Lower lobe of right lung (tissue), 2 donors: ENCODE results near the gene KRT74. TPM values are rescaled to one million over a fixed set of nuclear protein-coding genes. Genes with fewer than 3 reads are reported as not detected.

Source experiments
- ATAC-seq, 2 donors: fragments of 200-7000 bp; cut with Tn5 transposase; one replicate each; pipeline ENCODE4 v1.9.1; 2020 to 2022; ENCODE audit warnings: mild to moderate bottlenecking in 2 of 2, moderate library complexity in 2 of 2
- DNase-seq: peaks from one replicate; pipeline ENCODE4 v3.0.0-alpha.2; 2020
- H3K27ac ChIP-seq: fragments of 200-600 bp; one replicate; pipeline ENCODE4 v1.8.0; 2022
- H3K27me3 ChIP-seq: fragments of 200-600 bp; one replicate; pipeline ENCODE4 v1.8.0; 2022; ENCODE audit warnings: low read depth
- H3K36me3 ChIP-seq: fragments of 200-600 bp; one replicate; pipeline ENCODE4 v1.8.0; 2022; ENCODE audit warnings: mild to moderate bottlenecking
- H3K4me1 ChIP-seq: fragments of 200-600 bp; one replicate; pipeline ENCODE4 v1.8.0; 2022
- H3K4me3 ChIP-seq: fragments of 200-600 bp; one replicate; pipeline ENCODE4 v1.8.0; 2022; ENCODE audit warnings: mild to moderate bottlenecking
- H3K9me3 ChIP-seq: fragments of 200-600 bp; one replicate; pipeline ENCODE4 v1.8.0; 2022
- CTCF ChIP-seq: fragments of 200-600 bp; IDR thresholded peaks from one replicate; pipeline ENCODE4 v1.8.0; 2022; ENCODE audit warnings: antibody characterized with exemption, mild to moderate bottlenecking
- intact Hi-C: fragments of 100-400 bp; cut with DNase I; formaldehyde crosslinking; loops from one replicate; pipeline ENCODE4 v1.11.0; 2022
- total RNA-seq: library from RNA; stranded (reverse); fragmentation: NEBNext Ultra II Directional; extraction: Animal tissue kit (Norgen Biotek cat#: 25700); gene quantifications from one replicate; pipeline ENCODE4 v1.2.1, GENCODE V29; 2021
- donor health status: DM: no; HTN: yes; CAD: no; lungs with severe emphysema.

Gene KRT74
- total RNA-seq, 1 donor from 2014 or later, result not detected

DNA sequence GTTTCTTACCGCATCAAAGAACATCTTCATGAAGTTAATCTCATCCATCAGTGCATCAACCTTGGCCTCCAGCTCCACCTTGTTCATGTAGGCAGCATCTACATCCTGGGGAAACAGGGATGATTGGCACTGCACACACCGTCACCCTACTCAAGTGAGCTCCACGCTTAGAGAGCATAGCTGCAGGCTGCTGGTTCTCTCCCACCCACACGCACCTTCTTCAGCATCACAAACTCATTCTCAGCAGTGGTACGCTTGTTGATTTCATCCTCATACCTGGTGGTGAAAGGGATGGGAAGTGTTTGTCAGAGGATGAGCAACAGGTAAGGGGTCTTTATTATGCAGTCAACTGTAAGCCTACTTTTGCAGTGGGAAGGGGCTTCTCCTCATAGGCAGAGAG, 55.8 kb downstream of the KRT74 start:
- H3K4me1 ChIP-seq, result no peaks in the 10 kb centered on the region
- H3K4me3 ChIP-seq, result no peak overlapping the region

GRCh38 chr12:52517005-52517835, 56.4 kb downstream of the KRT74 start:
- Histone ChIP-seq H3K4me1 (no peaks in the 10 kb centered on the region), H3K27ac (no peak overlapping the region), H3K4me3 (no peak overlapping the region), H3K27me3 (peaks cover 13% of the 10 kb centered on the region), H3K36me3 (no peaks in the 10 kb centered on the region), H3K9me3 (no peaks in the 10 kb centered on the region)
- TF ChIP-seq CTCF, result no peak
- intact Hi-C loops, result no loop called here
- ATAC-seq, result no peak
- DNase-seq, result no peak

More for the DNA sequence above, 55.8 kb downstream of the KRT74 start:
- no peak for ATAC-seq
- TF ChIP-seq CTCF, result no peak
- no peaks in the 10 kb centered on the region for H3K36me3 ChIP-seq
- no peak overlapping the region for H3K27ac ChIP-seq
- peaks cover 6% of the 10 kb centered on the region for H3K27me3 ChIP-seq
- no peak for DNase-seq
- intact Hi-C loops, result no loop called here
- H3K9me3 ChIP-seq, result no peaks in the 10 kb centered on the region

GRCh38 chr12:52515927-52516831, 57.5 kb downstream of the KRT74 start:
- H3K9me3 ChIP-seq, result no peaks in the 10 kb centered on the region
- no peak overlapping the region for H3K27ac ChIP-seq
- no peaks in the 10 kb centered on the region for H3K36me3 ChIP-seq
- intact Hi-C loops, result no loop called here
- no peak for TF ChIP-seq CTCF
- DNase-seq, result no peak
- H3K4me1 ChIP-seq, result no peaks in the 10 kb centered on the region
- no peak for ATAC-seq
- H3K4me3 ChIP-seq, result no peak overlapping the region
- peaks cover 14% of the 10 kb centered on the region for H3K27me3 ChIP-seq

Other genes with a start within 250 kb of the KRT74 start
- gene KRT85, start 206.4 kb downstream of the KRT74 start, total RNA-seq, result not detected
- gene KRT84, start 188.2 kb downstream of the KRT74 start, total RNA-seq, result not detected
- not detected for gene KRT82, start 167.5 kb downstream of the KRT74 start, total RNA-seq
- gene KRT75, start 139.5 kb downstream of the KRT74 start, total RNA-seq, result not detected
- gene KRT6B, start 121.7 kb downstream of the KRT74 start, total RNA-seq, result not detected
- gene KRT6C, start 100.0 kb downstream of the KRT74 start, total RNA-seq, result not detected
- gene KRT6A, start 80.6 kb downstream of the KRT74 start, total RNA-seq, result 0.74 TPM
- gene KRT5, start 53.4 kb downstream of the KRT74 start, total RNA-seq, result 0.65 TPM
- not detected for gene KRT71, start 20.7 kb downstream of the KRT74 start, total RNA-seq
- gene KRT72, start 27.6 kb upstream of the KRT74 start, total RNA-seq, result not detected
- not detected for gene KRT73, start 44.7 kb upstream of the KRT74 start, total RNA-seq
- gene KRT2, start 78.4 kb upstream of the KRT74 start, total RNA-seq, result not detected
- gene KRT1, start 106.6 kb upstream of the KRT74 start, total RNA-seq, result 1.3 TPM
- gene KRT77, start 129.7 kb upstream of the KRT74 start, total RNA-seq, result not detected
- gene KRT76, start 203.5 kb upstream of the KRT74 start, total RNA-seq, result not detected
- gene KRT3, start 222.3 kb upstream of the KRT74 start, total RNA-seq, result not detected
- 6.4 TPM for gene KRT4, start 240.3 kb upstream of the KRT74 start, total RNA-seq